ENCODE results near the gene TMPRSS13.
"Not testable (repeated sequence)": the region's sequence is repeated elsewhere in the genome, so short reads cannot be mapped to it uniquely, and the experiment has no call there.

The TMPRSS13 gene

DNA sequence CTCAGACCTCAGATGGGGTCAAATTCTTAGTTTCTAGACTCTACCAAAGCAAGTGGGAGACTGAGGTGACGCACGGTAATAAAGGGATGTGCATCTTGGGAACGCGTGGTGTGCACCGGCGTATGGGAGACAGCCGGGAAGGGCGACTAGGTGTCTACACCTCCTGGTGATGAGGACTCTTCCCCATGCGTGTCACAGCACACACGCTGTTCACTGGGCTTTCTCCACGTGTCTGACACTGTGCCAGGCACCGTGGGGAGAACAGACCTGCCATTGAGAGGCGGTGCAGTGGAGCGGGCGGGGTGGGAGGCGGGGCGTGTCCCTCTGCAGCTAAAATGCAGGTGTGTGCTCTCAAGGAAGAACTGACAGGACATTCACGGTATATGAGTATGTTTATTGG is 58.0 kb downstream of the TMPRSS13 start:
- DNase-seq, result no peak

DNA sequence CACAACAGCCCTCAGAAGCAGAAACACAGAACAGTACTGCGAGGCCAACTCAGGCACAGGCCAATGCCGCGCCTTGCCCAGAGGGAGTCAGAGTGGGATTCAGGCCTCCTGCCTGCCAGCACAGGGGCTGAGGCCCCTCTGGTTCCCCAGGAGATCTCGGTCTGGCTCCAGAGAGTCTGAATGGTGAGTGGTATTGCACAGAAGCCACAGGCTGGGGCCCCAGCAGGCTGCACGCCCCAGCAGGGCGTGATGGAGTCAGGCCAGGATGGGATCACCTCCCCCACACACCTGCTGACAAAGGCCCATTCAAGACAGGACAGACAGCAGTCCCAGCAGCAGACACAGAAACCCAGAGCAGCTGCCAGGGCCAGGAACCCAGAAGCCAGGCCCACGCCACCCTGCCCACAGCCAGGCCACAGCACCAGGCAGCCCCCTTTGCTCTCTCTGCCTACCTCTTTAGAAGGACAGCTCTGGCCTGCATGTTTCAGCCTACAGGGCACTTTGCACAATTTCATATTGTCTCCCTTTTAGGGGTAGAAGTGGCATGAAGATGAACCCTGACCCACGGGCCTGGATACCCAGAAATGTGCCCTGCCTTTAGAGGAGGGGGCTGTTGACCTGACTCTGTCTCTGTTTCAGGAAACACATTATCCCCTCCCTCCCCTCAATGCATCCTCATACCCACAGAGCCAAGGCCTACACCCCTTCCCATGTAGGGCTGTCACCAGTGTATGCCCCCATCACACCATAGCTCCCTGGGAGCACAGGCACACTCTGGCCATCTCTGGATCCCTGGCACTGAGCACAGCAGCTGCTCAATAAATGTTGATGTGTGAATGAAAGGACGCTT is 58.9 kb downstream of the TMPRSS13 start:
- peak; percentile 69 for DNase-seq

DNA sequence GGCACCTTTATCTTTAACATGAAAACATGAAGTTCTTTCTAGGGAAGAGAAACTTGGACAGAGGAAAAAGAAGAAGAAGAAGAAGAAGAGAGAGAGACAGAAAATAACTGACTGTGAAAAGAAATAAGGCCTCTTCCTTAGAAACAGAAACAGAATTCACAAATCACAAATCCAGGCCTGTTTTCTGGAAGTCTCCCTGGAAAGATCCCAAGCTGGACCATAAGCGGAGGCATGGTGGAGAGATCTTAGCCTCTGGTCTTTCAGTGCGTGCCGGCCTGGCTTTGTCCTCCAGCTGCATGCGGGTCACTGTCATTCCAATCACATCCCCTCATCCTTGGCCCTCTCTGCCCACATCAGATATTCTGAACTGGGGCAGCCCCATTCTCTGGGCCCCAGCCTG is 59.6 kb downstream of the TMPRSS13 start:
- DNase-seq, result no peak

DNA sequence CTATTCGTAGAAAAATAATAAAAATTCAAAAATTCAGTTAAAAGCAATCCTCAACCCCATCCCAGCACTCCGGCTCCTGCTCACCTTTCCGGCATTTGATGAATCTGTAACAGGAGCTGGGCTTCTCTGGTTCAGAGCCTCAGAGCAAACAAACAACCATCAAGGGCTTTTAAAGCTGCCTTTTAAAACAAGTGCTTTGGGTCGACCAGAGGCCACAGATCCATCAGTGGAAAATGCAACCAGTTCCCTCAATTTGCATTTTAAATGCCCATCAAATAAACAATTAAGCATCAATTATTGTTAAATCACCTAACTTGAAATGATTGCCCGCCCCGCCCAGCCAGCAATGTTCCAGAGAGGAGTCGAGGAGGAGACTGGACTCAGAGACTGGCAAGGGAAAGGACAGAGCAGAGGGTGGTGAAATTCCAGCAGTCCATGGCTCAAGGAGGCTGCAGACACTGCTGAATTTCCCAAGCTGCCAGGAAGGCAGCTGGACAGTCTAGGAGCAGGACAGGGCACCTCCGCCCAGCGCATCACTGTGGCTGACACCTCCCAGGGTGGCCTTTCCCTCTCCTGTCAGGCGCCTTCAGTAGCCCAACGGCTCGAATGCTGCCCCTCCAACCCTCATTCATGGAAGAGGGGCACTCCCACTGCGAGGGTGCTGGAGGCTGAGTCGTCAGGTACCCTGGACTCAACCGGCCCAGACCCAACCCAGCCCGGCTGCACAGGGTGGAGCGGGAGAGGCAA is 60.2 kb downstream of the TMPRSS13 start:
- DNase-seq, result no peak

DNA sequence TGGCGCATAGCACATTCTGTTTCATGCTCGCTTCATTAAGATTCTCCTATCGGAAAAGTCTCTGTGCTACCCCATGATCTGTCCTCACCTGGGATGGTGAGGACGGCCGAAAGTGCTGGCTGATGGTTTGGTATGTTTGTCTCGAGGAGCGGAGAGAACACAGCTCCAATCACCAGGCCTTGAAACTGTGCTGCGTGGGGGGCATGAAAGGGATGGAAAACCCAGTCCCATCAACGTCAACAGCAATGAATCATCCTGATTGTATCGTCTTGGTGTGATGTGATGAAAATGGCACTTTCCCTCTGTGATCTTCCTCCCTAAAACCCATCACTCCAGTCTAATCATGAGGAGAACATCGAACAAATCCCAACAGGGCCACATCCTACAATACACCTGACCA is 61.1 kb downstream of the TMPRSS13 start:
- no peak for DNase-seq

DNA sequence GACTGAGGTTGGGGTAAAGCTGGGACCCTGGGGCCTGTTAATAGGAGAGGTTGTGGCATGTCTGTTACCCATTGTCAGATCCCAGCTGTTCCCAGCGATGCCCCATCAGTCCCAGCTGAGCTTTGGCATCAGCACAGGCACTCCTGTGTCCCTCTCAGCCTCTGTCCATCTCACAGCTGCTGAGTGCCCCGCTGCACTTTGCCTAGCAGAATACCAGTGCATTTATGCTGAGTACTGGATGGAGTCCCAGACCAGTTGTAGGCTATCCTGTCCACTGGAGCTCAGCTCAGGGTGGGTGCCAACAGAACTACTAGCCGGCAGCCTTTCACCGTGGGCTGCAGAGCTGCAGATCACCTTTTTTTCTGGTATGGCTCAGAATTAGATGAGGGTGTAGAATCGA is 62.7 kb downstream of the TMPRSS13 start:
- DNase-seq, result no peak

DNA sequence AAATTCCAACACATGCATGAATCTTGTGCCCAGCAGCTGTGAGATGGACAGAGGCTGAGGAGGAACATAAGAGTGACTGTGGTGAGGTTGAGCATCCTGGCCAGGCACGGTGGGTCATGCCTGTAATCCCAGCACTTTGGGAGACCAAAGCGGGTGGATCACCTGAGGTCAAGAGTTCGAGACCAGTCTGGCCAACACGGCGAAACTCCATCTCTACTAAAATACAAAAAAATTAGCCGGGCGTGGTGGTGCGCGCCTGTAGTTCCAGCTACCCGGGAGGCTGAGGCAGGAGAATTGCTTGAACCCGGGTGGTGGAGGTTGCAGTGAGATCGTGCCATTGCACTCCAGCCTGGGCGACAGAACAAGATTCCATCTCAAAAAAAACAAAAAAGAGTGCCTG is 63.7 kb downstream of the TMPRSS13 start:
- DNase-seq, result not testable (repeated sequence)

DNA sequence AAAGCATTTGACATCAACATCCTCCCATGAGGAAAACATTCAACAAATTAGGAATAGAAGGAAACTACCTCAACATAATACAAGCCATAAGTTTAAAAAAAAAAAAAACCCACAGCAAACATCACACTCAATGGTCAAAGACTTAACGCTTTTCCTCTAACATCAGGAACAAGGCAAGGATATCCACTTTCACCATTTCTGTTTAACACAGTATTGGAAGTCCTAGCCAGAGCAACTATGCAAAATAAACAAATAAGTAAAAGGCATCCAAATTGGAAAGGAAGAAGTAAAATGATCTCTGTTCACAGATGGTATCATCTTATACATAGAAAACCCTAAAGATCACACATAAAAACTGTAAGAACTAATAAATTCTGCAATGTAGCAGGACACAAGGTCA is 65.8 kb downstream of the TMPRSS13 start:
- no peak for DNase-seq

DNA sequence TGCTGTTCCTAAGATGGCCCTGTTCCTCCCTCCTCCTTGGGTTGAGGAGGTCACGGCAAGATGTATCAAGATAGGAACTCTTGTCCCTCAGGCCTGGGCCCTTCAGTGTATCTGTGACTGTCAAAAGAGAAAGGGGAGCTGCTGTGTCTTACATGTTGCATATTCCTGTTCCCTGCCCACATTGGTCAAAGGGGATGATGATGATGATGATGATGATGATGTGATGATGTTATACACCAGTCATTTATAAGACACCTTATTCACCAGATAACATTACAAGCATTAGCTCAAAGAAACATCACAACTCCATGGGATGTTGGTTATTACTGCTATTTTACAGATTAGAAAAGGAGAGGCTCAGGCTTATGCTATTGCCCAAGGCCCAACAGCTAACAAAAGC is 66.4 kb downstream of the TMPRSS13 start:
- DNase-seq, result no peak

DNA sequence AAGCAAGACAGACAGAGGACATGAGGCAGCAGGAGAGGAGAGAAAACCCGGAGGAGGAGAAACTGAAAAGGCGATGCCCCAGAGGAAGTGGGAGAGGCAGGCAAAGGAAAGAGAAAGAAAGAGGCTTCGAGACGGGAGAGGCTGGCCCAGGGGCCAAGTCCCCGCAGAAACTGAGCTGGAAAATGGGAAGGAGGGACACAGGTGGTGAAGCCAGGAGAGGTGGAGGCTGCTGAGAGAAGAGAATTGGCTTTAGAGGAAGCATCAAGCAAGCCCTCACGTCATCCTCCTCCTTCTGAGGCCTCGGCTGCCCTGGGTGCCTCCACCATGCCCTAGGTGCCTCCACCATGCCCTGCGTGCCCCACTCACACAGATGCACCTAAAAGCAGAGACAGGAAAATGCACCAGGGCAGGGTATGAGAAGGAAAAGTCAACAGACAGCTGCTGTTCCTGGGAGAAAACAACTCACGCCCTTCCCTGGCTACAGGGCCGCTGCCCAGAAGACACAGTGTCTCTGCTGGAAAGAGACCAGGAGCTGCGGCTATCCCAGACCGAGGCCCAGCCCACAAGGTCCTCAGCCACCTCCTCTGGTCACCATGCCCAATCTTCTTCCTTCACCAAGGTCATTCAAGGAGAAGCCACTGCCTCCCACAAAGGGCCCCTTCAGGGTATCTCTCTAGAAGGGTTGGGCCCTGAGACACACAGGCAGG is 67.0 kb downstream of the TMPRSS13 start:
- DNase-seq, result peak; percentile 55

DNA sequence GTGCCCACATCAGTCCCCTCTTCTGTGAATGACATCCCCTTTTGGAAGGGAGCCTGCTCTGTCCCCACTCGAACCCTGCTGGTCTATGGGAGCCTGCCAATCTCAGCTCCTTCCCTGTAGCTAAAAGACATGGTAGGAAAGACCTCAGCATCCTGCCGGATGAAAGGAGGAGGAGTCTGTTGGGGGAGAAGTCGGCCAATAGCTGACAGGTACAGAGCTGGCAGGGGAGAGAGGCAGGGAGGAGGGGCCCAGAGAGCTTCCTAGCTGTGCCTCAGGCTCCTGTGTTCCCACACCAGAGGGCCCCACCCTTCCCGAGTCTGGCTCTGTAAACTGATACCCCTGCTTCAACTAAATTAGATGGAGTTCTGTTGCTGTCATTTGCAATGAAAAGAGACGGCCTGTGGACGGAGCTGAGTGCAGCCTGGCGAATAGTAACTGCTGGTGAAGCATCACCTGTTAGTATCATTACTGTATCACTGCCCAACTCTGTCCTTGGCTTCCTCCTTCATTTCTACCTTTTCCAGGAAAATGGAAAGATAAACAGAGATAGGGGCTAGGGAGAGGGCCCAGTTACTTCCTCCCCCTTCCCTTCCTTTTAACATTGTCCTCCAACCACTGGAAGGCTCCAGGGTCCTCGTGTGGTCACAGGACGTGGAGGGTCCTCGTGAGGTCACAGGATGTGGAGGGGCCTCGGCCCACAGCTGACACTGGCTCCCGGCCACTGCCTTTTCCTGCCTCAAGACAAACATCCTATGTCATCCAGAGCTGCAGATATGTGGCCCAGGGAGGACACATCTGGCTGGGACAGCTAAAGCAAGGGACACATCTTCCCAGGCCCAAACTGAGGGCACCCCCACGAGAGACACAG is 67.8 kb downstream of the TMPRSS13 start:
- DNase-seq, result peak; percentile 75

DNA sequence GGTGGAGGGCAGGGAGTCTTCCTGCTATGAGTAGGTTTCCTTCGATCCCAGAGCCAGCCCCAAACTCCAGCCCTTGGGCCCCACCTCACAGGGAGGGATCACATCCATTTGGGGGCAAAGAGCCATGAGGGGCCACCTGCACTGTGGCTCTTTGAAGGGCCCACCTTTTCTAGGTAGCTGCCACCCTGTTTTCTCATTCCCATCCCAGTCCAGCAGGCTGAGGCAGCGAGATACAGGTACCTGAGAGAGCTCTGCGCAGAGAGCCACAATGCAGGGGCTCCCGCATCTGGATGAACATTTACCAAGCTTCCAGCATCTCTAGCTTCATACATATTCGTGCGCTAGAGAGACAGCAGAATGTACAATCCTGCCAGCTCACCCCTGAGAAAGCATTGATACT is 69.1 kb downstream of the TMPRSS13 start:
- peak; percentile 22 for DNase-seq

DNA sequence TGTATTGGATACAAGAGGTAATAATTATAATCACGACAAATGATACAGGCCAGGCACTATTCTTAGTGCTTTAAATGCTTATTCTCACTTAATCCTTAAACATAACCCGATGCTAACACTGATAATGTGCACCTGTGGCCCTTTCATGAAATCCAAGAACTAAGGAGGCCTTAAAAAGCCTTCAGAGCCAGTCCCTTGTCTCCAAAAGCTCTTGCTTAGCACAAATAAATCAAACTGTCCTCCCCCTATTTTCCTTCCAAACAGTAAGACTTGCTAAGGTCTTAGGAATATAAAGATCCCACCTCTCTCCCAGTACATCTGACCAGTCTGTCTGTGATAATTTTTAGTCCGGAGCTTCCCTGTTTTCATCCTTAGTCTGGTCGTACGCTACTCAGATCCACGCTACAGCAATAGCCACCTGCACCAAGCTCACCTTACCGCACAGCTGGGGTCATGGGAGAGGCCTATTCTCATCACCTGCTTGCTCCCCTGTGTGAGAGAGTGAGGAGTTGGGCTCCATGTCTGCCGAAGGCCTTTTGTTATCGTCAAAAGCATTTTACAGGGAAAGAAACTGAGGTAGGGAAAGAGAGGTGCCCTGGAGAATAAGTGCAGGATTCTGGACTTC is 69.6 kb downstream of the TMPRSS13 start:
- DNase-seq, result peak; percentile 8

DNA sequence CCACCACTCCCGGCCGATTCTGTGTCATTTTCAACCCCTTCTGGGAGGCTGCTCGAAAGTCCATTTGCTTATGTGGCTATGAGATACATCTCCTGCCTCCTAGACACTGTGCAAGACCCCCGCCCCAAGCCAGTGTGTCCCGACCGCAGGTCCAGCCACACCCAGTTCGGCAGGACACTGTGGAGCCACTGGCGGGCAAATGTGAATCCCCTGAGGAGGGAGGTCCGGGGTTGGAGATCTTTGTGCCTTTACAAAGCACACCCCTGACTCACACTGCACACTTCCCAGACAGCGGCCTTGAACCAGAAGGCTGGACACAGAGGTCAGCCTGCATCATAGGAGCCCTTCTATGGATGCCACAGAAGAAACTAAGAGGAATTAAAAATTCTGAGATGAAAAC is 70.1 kb downstream of the TMPRSS13 start:
- peak; percentile 26 for DNase-seq

DNA sequence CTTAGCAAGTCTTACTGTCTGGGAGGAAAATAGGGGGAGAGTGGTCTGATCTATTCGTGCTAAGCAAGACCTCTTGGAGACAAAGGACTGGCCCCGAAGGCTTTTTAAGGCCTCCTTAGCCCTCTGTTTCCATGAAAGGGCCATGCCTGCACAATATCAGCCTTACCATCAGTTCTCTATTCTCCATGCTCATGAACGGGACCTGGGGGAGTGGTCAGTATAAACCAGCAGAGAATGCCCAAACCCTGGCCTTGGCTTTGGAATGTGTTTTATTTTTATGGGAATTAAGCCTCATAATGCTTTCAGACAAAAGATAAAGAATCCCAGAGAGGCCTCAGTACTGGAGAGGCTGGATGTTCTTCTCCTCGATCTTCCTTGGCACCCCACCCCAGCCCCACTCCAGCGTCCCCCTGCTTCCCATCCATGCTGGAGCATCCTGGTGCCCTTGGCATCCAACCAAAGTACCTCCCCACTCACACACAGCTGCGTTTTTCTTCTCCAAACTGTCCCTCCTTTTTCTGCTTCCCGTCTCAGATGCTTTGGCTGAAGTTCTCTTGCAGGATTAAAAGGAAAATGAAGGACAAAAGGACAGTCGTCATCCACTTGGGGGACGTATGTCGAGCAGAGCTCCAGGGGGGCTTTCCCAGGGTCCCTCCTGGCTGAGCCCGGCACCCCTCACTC is 71.3 kb downstream of the TMPRSS13 start:
- DNase-seq, result peak; percentile 34

DNA sequence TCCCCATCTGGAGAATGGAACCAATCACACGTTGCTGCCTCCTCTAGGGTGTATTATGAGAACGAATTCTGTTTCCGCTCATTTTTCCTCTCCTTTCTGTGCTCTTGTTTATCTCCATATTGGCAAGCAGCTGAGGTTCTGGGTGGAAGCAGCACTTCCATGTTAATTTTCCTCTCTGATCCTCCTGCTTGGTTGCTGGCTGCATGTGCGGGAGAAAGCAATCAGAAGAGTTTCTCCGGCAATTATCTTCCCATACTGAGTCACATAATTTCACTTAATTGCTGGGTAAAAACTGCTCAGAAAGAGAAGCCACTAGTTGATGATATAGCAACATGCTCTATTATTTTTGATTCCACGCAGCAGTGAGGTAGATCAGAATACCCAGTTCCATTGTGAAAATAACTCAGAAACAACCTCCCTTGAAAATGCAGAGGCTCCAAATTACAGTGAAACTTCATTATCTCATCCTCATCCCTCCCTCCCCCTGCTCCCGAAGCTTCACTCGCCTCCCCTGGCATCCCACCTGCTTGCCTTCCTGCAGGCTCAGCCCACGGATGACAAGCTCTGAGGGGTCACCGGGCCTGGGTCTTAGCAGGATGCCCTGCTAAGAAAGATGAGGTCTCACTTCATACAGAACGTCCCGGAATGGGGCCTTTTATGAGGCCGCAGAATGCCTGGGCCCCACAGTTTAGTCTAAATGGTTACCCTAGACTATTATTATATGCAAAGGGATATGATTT is 73.1 kb downstream of the TMPRSS13 start:
- peak; percentile 47 for DNase-seq

DNA sequence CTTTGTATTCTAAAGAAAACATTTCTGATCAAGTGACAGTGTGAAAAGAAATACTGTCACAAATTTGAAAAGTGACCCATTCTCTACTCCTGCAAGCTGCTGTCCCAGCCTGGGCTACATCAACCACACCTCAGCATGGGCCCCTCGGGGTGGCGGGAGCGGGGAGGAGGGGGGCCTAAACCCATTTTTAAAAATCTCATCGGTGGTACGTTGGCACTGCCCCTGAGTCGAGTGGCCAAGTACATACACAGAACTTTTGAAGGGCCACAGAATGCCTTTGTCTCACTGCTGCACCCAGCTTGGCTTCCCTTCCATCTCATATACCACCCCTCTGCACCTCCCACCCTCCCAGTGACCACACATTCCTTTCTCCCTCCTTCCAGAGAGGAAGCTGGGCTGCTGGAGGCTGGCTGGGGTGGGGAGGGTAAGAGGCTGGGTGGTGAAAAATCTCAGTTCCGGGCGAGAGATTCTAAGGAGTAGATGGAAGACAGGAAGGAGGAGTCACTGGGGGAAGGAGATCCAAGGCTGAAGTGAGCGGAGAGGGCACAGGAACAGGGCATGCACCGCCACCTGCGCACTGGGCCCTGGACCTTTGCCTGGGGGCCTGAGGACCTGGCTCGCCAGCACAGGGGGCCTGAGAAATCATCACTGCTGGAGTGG is 73.9 kb downstream of the TMPRSS13 start:
- DNase-seq, result peak; percentile 49

DNA sequence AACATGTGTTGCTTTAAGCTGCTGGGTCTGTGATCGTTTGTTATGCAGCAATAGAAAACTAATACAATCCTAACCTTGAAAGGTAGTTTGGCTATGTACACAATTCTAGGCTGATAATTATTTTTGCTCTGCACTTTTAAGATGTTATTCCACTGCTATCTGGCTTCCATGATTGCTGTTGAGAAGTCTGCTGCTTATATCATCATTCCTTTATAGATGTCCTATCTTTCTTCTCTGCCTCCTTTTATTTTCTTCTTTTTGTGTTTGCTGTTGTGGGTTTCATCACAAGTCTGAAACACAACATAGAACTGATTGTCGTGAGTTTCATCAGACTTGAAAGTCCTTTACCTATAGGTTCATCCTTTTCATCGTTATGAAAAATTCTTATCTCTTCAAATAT is 76.9 kb downstream of the TMPRSS13 start:
- no peak for DNase-seq

DNA sequence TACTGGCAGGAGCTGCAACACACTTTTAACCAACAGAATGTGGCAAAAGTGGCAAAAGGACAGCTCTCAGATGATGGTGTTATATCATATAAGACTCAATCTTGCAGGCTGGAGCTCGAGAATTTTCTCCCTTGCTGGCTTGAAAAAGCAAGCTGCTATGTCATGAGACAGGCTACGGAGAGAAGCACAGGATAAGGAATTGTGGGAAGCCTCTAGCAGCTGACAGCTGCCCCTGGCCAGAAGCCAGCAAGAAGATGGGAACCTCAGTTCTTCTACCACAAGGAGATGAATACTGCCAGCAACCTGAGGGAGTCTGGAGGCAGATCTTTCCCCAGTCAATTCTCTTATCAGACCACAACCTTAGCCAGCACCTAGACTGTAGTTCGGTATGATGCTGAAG is 77.3 kb downstream of the TMPRSS13 start:
- peak; percentile 39 for DNase-seq

DNA sequence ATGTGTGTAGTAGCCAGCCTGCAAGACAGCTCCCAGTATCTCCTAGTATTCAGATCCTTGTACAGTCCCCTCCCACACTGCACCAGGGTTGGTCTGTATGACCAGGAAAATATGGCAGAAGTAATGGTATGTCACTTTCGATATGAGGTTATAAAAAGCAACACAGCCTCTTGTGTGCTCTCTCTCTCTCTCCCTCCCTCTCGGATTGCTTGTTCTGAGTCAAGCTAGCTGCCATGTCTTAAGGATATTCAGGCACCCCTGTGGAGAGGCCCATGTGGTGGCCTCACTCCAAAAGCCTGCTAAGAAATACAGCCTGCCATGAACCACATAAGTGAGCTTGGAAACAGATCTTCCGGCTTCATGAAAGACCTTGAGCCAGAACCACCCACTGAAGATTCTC is 78.1 kb downstream of the TMPRSS13 start:
- DNase-seq, result peak; percentile 74

Measured in left hindlimb (tissue), 1 donor.